Uterus (tissue), 2 donors: ENCODE results near the gene SEC14L1.

Experiments
- CTCF ChIP-seq, 4 experiments: fragments of 200-600 bp in 2 of 4; fragments of 450-650 bp in 2 of 4; sonication (generic) in 2 of 4; IDR thresholded peaks; one replicate each; pipeline ENCODE4 v1.5.1; 2016 to 2019; ENCODE audit warnings: antibody characterized with exemption in 4 of 4, mild to moderate bottlenecking in 2 of 4, moderate library complexity in 1 of 4
- POLR2A ChIP-seq, 2 donors: fragments of 450-650 bp; IDR thresholded peaks; one replicate each; pipeline ENCODE4 v1.6.1; 2016; ENCODE audit warnings: antibody characterized with exemption in 2 of 2, mild to moderate bottlenecking in 1 of 2, moderate library complexity in 1 of 2

GRCh38 chr17:77214328-77214727 lies 73.6 kb downstream of the SEC14L1 start:
- TF ChIP-seq POLR2A (IDR thresholded peaks at IDR 0.05) (no peak), CTCF (IDR thresholded peaks at IDR 0.05) (no peak)
